NB4 (cell line): Measurements from ENCODE around the gene BTAF1.
A peak's percentile ranks its signal among the peaks of the same experiment; 100 is the strongest.

Experiments
- DNase-seq: peaks from one replicate; pipeline ENCODE4 v3.0.0; 2010; ENCODE audit warnings: low read depth
- H3K4me3 ChIP-seq: one replicate; pipeline ENCODE4 v1.5.1; 2011; ENCODE audit warnings: mild to moderate bottlenecking, low read depth, low read length, moderate library complexity
- CTCF ChIP-seq: IDR thresholded peaks from one replicate; pipeline ENCODE4 v1.5.1; 2012; ENCODE audit warnings: low read depth, low read length
- MAX ChIP-seq: IDR thresholded peaks from 2 replicates; pipeline ENCODE4 v1.6.1; 2011; ENCODE audit warnings: low read depth, low read length
- MYC ChIP-seq: IDR thresholded peaks from 2 replicates; pipeline ENCODE4 v1.6.1; 2011; ENCODE audit warnings: low read depth, low read length
- POLR2A ChIP-seq: IDR thresholded peaks from 2 replicates; pipeline ENCODE4 v1.6.1; 2011; ENCODE audit warnings: mild to moderate bottlenecking; ENCODE audit not compliant: insufficient read length; ENCODE audit errors: extremely low read depth

Gene BTAF1

GRCh38 chr10:91883549-91884444, 39.8 kb upstream of the BTAF1 start:
- no peak for TF ChIP-seq MYC
- no peak for TF ChIP-seq CTCF
- no peak for TF ChIP-seq POLR2A
- TF ChIP-seq MAX: no peak
- H3K4me3 ChIP-seq: no peak overlapping the region
- DNase-seq: no peak

- no peak overlapping the region for H3K4me3 ChIP-seq
- no peak for DNase-seq
- no peak for TF ChIP-seq MAX
- TF ChIP-seq MYC: no peak
- no peak for TF ChIP-seq POLR2A
- no peak for TF ChIP-seq CTCF
Observed at GRCh38 chr10:91884536-91884935, 39.0 kb upstream of the BTAF1 start.

- no peak overlapping the region for H3K4me3 ChIP-seq
- TF ChIP-seq MYC: no peak
- no peak for TF ChIP-seq POLR2A
- no peak for TF ChIP-seq MAX
- no peak for TF ChIP-seq CTCF
Observed at GRCh38 chr10:91885362-91886079, 38.0 kb upstream of the BTAF1 start.

GRCh38 chr10:91886954-91887271, 36.7 kb upstream of the BTAF1 start:
- TF ChIP-seq POLR2A: no peak
- TF ChIP-seq MAX: no peak
- TF ChIP-seq CTCF: no peak
- TF ChIP-seq MYC: no peak
- no peak for DNase-seq
- peak overlapping the region; percentile 50 for H3K4me3 ChIP-seq

More at GRCh38 chr10:91885362-91886079, 38.0 kb upstream of the BTAF1 start:
- no peak for DNase-seq

- H3K4me3 ChIP-seq: peak overlapping the region; percentile 50
- TF ChIP-seq MAX: no peak
- TF ChIP-seq MYC: no peak
- no peak for TF ChIP-seq POLR2A
- TF ChIP-seq CTCF: no peak
- peak; percentile 70 for DNase-seq
Observed at GRCh38 chr10:91887272-91888076, 36.1 kb upstream of the BTAF1 start.
